Gastrocnemius medialis (tissue), 4 donors: ENCODE measurements around the gene EIF3M.

Experiments used
- CTCF ChIP-seq, 5 experiments: fragments of 450-650 bp in 3 of 5; fragments of 200-600 bp in 2 of 5; sonication (generic) in 2 of 5; IDR thresholded peaks in 4 of 5; conservative IDR thresholded peaks in 1 of 5; 1 replicate in 4 of 5; 2 replicates in 1 of 5; pipeline ENCODE4 v1.5.1; 2016 to 2019; ENCODE audit warnings: antibody characterized with exemption in 5 of 5, mild to moderate bottlenecking in 3 of 5, moderate library complexity in 3 of 5
- POLR2A ChIP-seq, 2 donors: fragments of 450-650 bp; IDR thresholded peaks; one replicate each; pipeline ENCODE4 v1.6.1; 2017; ENCODE audit warnings: antibody characterized with exemption in 2 of 2, mild to moderate bottlenecking in 2 of 2, moderate library complexity in 2 of 2

GRCh38 chr11:32630844-32631243 lies 47.2 kb downstream of the EIF3M start:
- no peak for TF ChIP-seq CTCF (IDR thresholded peaks at IDR 0.05 in 4 of 5, conservative IDR thresholded peaks at IDR 0.05 in 1 of 5)
- TF ChIP-seq POLR2A (IDR thresholded peaks at IDR 0.05) = no peak
